CD14-positive monocyte (primary cell): Measurements from ENCODE around the gene PACSIN1. TPM values are rescaled to one million over a fixed set of nuclear protein-coding genes. Genes with fewer than 3 reads are reported as not detected.

Experiments
- DNase-seq, 3 donors: peaks; one replicate each; pipeline ENCODE4 v3.0.0-alpha.2; 2011 to 2022
- H2AFZ ChIP-seq: 2 replicates; pipeline ENCODE4 v1.6.0; 2012; ENCODE audit warnings: mild to moderate bottlenecking, low read depth, low read length, inconsistent platforms; ENCODE audit not compliant: insufficient read depth, poor library complexity, severe bottlenecking
- H3K27ac ChIP-seq, 2 donors: 1 replicate in 1 of 2; 2 replicates in 1 of 2; pipeline ENCODE4 v1.5.1; 2012 to 2013; ENCODE audit warnings: low read length in 2 of 2, control low read depth in 1 of 2, inconsistent platforms in 1 of 2, low read depth in 1 of 2, mild to moderate bottlenecking in 1 of 2
- H3K27me3 ChIP-seq, 2 donors: one replicate each; pipeline versions ENCODE4 v1.6.0 to v1.6.1; 2011 to 2013; ENCODE audit warnings: low read length in 2 of 2; ENCODE audit not compliant: control insufficient read depth in 2 of 2, insufficient read depth in 2 of 2
- H3K36me3 ChIP-seq, 2 donors: replicated peaks in 1 of 2; 1 replicate in 1 of 2; 2 replicates in 1 of 2; pipeline versions ENCODE4 v1.5.1 to v1.6.1; 2012 to 2013; ENCODE audit warnings: low read length in 2 of 2, control low read depth in 1 of 2, inconsistent platforms in 1 of 2, mild to moderate bottlenecking in 1 of 2; ENCODE audit not compliant: insufficient read depth in 2 of 2, control insufficient read depth in 1 of 2
- H3K4me1 ChIP-seq, 2 donors: 1 replicate in 1 of 2; 2 replicates in 1 of 2; pipeline versions ENCODE4 v1.5.1 to v1.6.1; 2012 to 2013; ENCODE audit warnings: low read length in 2 of 2, control low read depth in 1 of 2, inconsistent platforms in 1 of 2, mild to moderate bottlenecking in 1 of 2, moderate library complexity in 1 of 2; ENCODE audit not compliant: insufficient read depth in 2 of 2, control insufficient read depth in 1 of 2
- H3K4me2 ChIP-seq: replicated peaks from 2 replicates; pipeline ENCODE3; 2012; ENCODE audit warnings: low read length, moderate library complexity, mild to moderate bottlenecking; ENCODE audit not compliant: poor library complexity, severe bottlenecking; ENCODE audit errors: extremely low read depth
- H3K4me3 ChIP-seq, 3 experiments: fragments of 200-600 bp in 1 of 3; sonication (generic) in 1 of 3; replicated peaks in 1 of 3; 1 replicate in 2 of 3; 2 replicates in 1 of 3; pipeline ENCODE4 v1.5.1; 2011 to 2013; ENCODE audit warnings: low read length in 3 of 3, mild to moderate bottlenecking in 3 of 3, control low read depth in 2 of 3, low read depth in 2 of 3, inconsistent platforms in 1 of 3, moderate library complexity in 1 of 3
- H3K79me2 ChIP-seq: 2 replicates; pipeline ENCODE4 v1.6.0; 2012; ENCODE audit warnings: mild to moderate bottlenecking, control low read depth, inconsistent platforms, low read length, moderate library complexity; ENCODE audit not compliant: insufficient read depth
- H3K9ac ChIP-seq: 2 replicates; pipeline ENCODE4 v1.6.0; 2017; ENCODE audit warnings: low read length, mild to moderate bottlenecking; ENCODE audit not compliant: insufficient read depth, poor library complexity, severe bottlenecking
- H3K9me3 ChIP-seq, 2 donors: replicated peaks in 1 of 2; 1 replicate in 1 of 2; 2 replicates in 1 of 2; pipeline versions ENCODE4 v1.5.1 to v1.6.1; 2012 to 2013; ENCODE audit warnings: low read length in 2 of 2, control low read depth in 1 of 2; ENCODE audit not compliant: control insufficient read depth in 1 of 2, insufficient read depth in 1 of 2
- H4K20me1 ChIP-seq: 2 replicates; pipeline ENCODE4 v1.6.0; 2012; ENCODE audit warnings: mild to moderate bottlenecking, low read length, control low read depth, moderate library complexity; ENCODE audit not compliant: insufficient read depth
- H3K27ac Mint-ChIP-seq, 7 donors: one replicate each; pipeline ENCODE4 v1.8.0; 2020; ENCODE audit warnings: mild to moderate bottlenecking in 7 of 7, mixed read lengths in 7 of 7, moderate library complexity in 6 of 7, inconsistent platforms in 2 of 7
- H3K27me3 Mint-ChIP-seq, 3 donors: one replicate each; pipeline ENCODE4 v1.8.0; 2021 to 2022; ENCODE audit warnings: low read depth in 3 of 3, mild to moderate bottlenecking in 3 of 3, mixed read lengths in 3 of 3, moderate library complexity in 3 of 3, inconsistent platforms in 1 of 3
- H3K36me3 Mint-ChIP-seq, 2 donors: one replicate each; pipeline ENCODE4 v1.8.0; 2020; ENCODE audit warnings: mixed read lengths in 2 of 2, inconsistent platforms in 1 of 2, mild to moderate bottlenecking in 1 of 2
- H3K4me1 Mint-ChIP-seq: one replicate; pipeline ENCODE4 v1.8.0; 2020; ENCODE audit warnings: mild to moderate bottlenecking, mixed read lengths
- H3K4me3 Mint-ChIP-seq, 2 donors: one replicate each; pipeline ENCODE4 v1.8.0; 2020; ENCODE audit warnings: mild to moderate bottlenecking in 2 of 2, mixed read lengths in 2 of 2, moderate library complexity in 1 of 2
- H3K9me3 Mint-ChIP-seq, 7 donors: one replicate each; pipeline ENCODE4 v1.8.0; 2020 to 2022; ENCODE audit warnings: mixed read lengths in 7 of 7, mild to moderate bottlenecking in 6 of 7, moderate library complexity in 6 of 7, inconsistent platforms in 2 of 7
- CTCF ChIP-seq: fragments of 200-600 bp; IDR thresholded peaks from one replicate; pipeline ENCODE4 v1.8.0; 2022; ENCODE audit warnings: antibody characterized with exemption, mild to moderate bottlenecking
- WGBS: methylation state at CpG from one replicate; pipeline ENCODE4 v1.1.5; 2013; ENCODE audit warnings: missing lambda C conversion rate; ENCODE audit not compliant: insufficient coverage; 5-methylcytosine and 5-hydroxymethylcytosine counted together
- intact Hi-C, 2 donors: fragments of 100-400 bp; cut with micrococcal nuclease; formaldehyde crosslinking; loops; one replicate each; pipeline versions ENCODE4 v1.15.0 to v1.15.1; 2023
- polyA plus RNA-seq, 3 donors: library from polyadenylated mRNA; depleted of rRNA in 1 of 3; unstranded in 2 of 3; stranded (reverse) in 1 of 3; fragments of 300-500 nt in 2 of 3; fragments of >200 nt in 1 of 3; fragmentation: Illumina TruSeq in 2 of 3; gene quantifications; 1 replicate in 2 of 3; 2 replicates in 1 of 3; pipeline ENCODE4 v1.2.3, GENCODE V29; 2012 to 2021

Gene PACSIN1
- polyA plus RNA-seq, 3 donors: not detected

DNA sequence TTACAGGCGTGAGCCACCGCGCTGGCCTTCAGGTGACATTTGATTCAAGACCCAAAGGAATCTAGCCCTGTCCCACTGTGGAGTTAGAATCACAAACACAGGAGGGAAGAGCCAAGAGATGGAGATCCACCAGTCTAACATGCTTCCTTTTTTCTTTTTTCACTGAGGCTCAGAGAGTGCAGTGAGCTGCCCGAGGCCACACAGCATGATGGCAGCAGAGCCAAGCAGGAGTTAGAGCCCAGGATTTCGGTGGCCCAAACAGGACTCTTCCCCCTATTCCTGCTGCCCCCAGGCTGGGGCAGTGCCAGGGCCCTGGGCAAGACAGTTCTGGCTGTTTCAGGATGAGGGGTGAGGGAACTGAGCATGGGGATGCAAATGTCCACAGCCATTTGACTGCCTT lies 98.3 kb downstream of the PACSIN1 start:
- Histone ChIP-seq H3K4me3 (no peak overlapping the region), H3K36me3 (no peaks in the 10 kb centered on the region), H3K79me2 (no peaks in the 10 kb centered on the region), H4K20me1 (no peaks in the 10 kb centered on the region), H3K9me3 (no peaks in the 10 kb centered on the region), H3K27ac (no peak overlapping the region), H3K4me2 (no peak overlapping the region), H3K9ac (no peak overlapping the region), H2AFZ (no peak overlapping the region), H3K27me3 (no peaks in the 10 kb centered on the region), H3K4me1 (no peaks in the 10 kb centered on the region)
- no peaks in the 10 kb centered on the region for H3K4me1 Mint-ChIP-seq
- no peak overlapping the region for H3K27ac Mint-ChIP-seq
- DNase-seq: no peak
- H3K36me3 Mint-ChIP-seq: no peaks in the 10 kb centered on the region
- WGBS: 100% methylated on average over 5 of the region's 5 CpGs
- H3K4me3 Mint-ChIP-seq: no peak overlapping the region
- TF ChIP-seq CTCF: no peak
- no peaks in the 10 kb centered on the region for H3K9me3 Mint-ChIP-seq
- peaks cover 3 to 7% (median 4%) of the 10 kb centered on the region in 3 donors for H3K27me3 Mint-ChIP-seq
- intact Hi-C loops: no loop called here

DNA sequence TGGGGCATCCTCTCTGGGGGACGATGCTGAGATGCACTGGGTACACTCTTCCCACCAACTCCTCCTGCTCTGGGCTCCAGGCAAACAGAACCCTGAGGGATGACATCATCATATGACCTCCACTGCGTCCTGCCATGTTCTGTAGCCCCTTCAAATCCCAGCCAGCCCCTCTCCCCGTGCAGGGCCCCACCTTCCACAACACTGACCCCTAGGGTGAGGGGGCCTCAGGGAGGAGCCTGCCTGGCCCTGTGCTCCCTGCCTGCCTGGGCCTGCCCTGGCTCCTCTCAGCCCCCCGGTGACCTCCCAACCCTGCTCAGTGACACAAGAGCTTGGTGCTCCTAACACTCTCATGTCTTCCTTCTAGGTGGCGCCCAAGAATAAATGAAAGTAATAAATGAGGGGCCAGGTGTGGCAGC lies 99.9 kb downstream of the PACSIN1 start:
- 66% methylated on average over 2 of the region's 5 CpGs for WGBS
- H3K4me3 Mint-ChIP-seq: no peak overlapping the region
- H3K36me3 Mint-ChIP-seq: no peaks in the 10 kb centered on the region
- Histone ChIP-seq H3K4me1 (no peaks in the 10 kb centered on the region), H3K4me3 (no peak overlapping the region), H3K4me2 (no peak overlapping the region), H3K9me3 (no peaks in the 10 kb centered on the region), H3K36me3 (no peaks in the 10 kb centered on the region), H3K79me2 (no peaks in the 10 kb centered on the region), H2AFZ (no peak overlapping the region), H3K27ac (no peak overlapping the region), H4K20me1 (no peaks in the 10 kb centered on the region), H3K27me3 (no peaks in the 10 kb centered on the region), H3K9ac (no peak overlapping the region)
- DNase-seq: no peak
- no peaks in the 10 kb centered on the region for H3K9me3 Mint-ChIP-seq
- H3K27me3 Mint-ChIP-seq: peaks cover 0 to 8% (median 3%) of the 10 kb centered on the region in 3 donors
- no peak for TF ChIP-seq CTCF
- H3K4me1 Mint-ChIP-seq: no peaks in the 10 kb centered on the region
- intact Hi-C loops: no loop called here
- H3K27ac Mint-ChIP-seq: peak overlapping the region in 1 of 7 donors; percentile 6
